Muscle layer of duodenum (tissue), 2 donors: ENCODE results near the gene HACD2.

ENCODE experiments used
- H3K27ac ChIP-seq: one replicate; pipeline ENCODE4 v1.7.0; 2013; ENCODE audit warnings: mild to moderate bottlenecking, low read length
- H3K27me3 ChIP-seq: one replicate; pipeline ENCODE4 v1.7.0; 2013; ENCODE audit warnings: low read depth, mild to moderate bottlenecking, control low read depth, low read length
- H3K36me3 ChIP-seq, 2 donors: one replicate each; pipeline ENCODE4 v1.7.0; 2013; ENCODE audit warnings: low read length in 2 of 2, control low read depth in 1 of 2, mild to moderate bottlenecking in 1 of 2; ENCODE audit not compliant: insufficient read depth in 2 of 2, control insufficient read depth in 1 of 2
- H3K4me1 ChIP-seq, 2 donors: one replicate each; pipeline ENCODE4 v1.7.0; 2013; ENCODE audit warnings: low read length in 2 of 2, mild to moderate bottlenecking in 2 of 2, control low read depth in 1 of 2, moderate library complexity in 1 of 2; ENCODE audit not compliant: insufficient read depth in 2 of 2, control insufficient read depth in 1 of 2
- H3K4me3 ChIP-seq, 2 donors: one replicate each; pipeline ENCODE4 v1.7.0; 2013; ENCODE audit warnings: low read length in 2 of 2, low read depth in 1 of 2, mild to moderate bottlenecking in 1 of 2
- H3K9me3 ChIP-seq, 2 donors: one replicate each; pipeline ENCODE4 v1.7.0; 2013; ENCODE audit warnings: low read length in 2 of 2, control low read depth in 1 of 2, mild to moderate bottlenecking in 1 of 2; ENCODE audit not compliant: control insufficient read depth in 1 of 2
- donor health status: healthy.

HACD2 gene

DNA sequence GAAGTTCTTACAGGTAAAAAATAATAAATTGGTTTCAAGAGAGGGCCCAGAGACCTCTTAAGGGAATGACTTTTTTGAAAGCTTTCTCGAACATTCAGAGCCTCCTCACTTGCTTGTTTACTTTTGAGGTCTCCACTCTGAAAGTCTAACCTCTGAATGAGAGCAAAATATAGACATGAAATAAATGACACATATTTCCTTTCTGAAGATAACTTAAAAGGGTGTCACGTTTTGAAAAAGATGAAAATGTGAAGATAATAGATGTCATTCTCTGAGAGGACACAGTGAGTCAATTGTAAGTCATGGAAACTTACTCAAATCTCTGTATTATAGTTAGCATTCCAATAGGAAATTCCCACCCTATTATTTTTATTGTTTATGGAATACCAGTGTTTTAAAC, 44.6 kb downstream of the HACD2 start:
- Histone ChIP-seq H3K27me3 (no peaks in the 10 kb centered on the region), H3K4me1 (no peaks in the 10 kb centered on the region), H3K36me3 (no peaks in the 10 kb centered on the region), H3K4me3 (no peak overlapping the region), H3K27ac (no peak overlapping the region), H3K9me3 (no peaks in the 10 kb centered on the region)

DNA sequence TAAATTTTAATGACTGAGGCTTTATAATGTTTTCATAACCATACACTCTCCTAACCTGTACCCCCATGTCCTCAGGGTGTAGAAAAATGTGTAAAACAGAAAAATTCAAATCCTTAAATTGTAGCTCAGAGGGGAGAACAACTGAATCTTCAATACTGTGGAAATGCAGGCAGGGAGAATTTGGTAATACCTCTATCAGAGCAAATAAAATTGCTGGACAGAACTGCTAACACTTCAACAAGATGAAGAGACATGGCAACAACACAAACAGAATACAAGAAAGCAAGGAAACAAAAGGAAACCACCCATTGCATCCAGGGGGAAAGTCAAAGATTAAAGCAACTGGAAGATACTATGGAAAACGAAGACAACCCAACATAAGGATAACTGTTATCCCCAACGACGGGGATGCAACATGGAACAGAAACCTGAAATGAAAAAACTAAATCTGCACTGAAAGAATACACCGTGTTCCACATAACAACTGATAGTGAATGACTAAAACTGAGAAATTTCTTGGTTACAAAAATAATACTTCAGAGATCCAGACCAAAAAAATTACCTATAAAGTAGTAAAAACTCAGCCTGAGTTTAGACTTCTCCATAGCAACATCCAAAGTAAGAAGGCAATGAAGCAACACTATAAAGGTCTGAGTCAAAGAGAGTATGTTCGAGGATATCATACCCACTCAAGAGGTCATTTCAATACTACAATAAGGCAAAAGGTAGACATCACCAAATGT, 48.5 kb downstream of the HACD2 start:
- no peaks in the 10 kb centered on the region for H3K4me1 ChIP-seq
- H3K36me3 ChIP-seq: no peaks in the 10 kb centered on the region
- no peaks in the 10 kb centered on the region for H3K9me3 ChIP-seq
- no peak overlapping the region for H3K27ac ChIP-seq
- no peak overlapping the region for H3K4me3 ChIP-seq
- H3K27me3 ChIP-seq: no peaks in the 10 kb centered on the region

DNA sequence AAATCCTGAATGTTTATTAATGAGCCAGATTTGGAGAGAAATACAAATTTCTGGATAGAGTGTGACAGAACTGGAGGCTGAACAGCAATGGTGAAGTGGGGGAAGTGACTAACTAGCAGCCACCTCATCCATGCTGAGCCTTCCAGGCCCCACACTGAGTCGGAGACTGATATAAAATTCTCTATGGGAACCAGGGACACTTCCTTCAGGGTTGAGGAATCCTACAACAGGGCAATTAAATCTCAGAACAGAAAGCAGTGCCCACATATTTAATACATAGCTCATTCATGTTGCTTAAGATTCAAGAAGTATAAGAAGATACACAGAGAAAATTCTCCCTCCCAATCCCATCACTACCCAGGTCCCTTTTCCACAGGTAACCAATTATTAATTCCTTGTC, 49.3 kb downstream of the HACD2 start:
- no peaks in the 10 kb centered on the region for H3K9me3 ChIP-seq
- H3K36me3 ChIP-seq: no peaks in the 10 kb centered on the region
- no peak overlapping the region for H3K27ac ChIP-seq
- no peaks in the 10 kb centered on the region for H3K4me1 ChIP-seq
- no peaks in the 10 kb centered on the region for H3K27me3 ChIP-seq
- no peak overlapping the region for H3K4me3 ChIP-seq

DNA sequence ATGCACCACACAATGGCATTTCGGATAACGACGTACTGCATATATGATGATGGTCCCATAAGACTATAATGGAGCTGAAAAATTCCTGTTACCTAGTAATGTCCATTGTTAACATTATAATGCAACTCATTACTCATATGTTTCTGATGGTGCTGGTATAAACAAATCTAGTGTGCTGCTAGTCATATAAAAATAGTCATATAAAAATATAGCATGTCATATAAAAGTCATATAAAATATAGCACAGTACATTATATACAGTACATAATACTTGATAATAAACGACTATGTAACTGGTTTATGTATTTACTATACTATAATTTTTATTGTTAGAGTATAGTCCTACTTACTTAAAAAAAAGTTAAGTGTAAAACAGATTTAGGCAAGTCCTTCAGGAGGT, 50.6 kb downstream of the HACD2 start:
- Histone ChIP-seq H3K27ac (no peak overlapping the region), H3K27me3 (no peaks in the 10 kb centered on the region), H3K9me3 (no peaks in the 10 kb centered on the region), H3K4me1 (no peaks in the 10 kb centered on the region), H3K36me3 (no peaks in the 10 kb centered on the region), H3K4me3 (no peak overlapping the region)

DNA sequence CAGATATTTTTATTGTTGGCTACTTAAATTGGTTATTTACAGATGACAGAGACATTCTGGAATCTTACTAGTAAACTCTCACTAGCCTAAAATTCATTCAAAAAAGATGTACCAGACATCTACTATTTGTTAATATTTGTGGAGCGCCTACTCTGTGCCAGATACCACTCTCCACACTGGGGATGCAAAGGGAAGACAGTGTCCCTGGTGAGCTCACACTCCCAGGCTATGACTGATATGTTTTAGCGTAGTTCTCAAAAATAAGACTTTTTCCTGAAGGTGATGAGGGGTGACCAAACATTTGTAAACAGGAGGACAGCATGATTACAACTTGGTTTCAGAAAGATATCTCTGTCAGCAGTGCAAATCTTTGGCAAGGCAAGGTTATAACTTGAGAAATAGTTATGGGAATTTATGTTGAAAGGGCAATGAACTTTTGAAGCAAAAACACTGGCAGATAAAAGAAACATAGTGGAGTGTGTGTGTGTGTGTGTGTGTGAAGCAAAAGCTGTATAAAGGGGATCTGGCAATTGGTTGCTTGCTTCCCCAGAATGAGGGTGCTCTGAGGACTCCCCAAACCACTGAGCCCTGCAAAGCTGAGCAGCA, 51.2 kb downstream of the HACD2 start:
- no peaks in the 10 kb centered on the region for H3K9me3 ChIP-seq
- no peaks in the 10 kb centered on the region for H3K4me1 ChIP-seq
- H3K4me3 ChIP-seq: no peak overlapping the region
- H3K36me3 ChIP-seq: no peaks in the 10 kb centered on the region
- no peak overlapping the region for H3K27ac ChIP-seq
- H3K27me3 ChIP-seq: no peaks in the 10 kb centered on the region

DNA sequence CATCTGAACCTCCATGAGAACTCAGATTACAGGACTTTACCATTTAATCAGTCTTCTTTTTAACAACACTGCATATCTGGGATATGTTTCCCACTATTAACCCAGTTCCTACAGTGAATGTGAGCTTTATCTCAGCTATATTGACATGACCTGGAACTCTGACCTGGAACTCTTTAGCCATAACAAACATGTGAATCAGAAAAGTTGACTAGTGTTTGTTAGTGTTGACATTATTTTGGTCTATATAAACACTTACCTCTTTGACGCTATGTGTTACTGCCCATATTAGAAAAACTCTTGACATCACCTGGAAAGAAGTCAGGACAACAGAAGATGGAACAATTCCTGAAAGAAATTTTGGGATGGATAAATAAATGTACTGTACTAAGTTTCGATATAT, 56.7 kb downstream of the HACD2 start:
- Histone ChIP-seq H3K36me3 (peaks cover 0 to 14% of the 10 kb centered on the region in 2 donors), H3K9me3 (no peaks in the 10 kb centered on the region), H3K27ac (no peak overlapping the region), H3K27me3 (no peaks in the 10 kb centered on the region), H3K4me3 (no peak overlapping the region), H3K4me1 (no peaks in the 10 kb centered on the region)

DNA sequence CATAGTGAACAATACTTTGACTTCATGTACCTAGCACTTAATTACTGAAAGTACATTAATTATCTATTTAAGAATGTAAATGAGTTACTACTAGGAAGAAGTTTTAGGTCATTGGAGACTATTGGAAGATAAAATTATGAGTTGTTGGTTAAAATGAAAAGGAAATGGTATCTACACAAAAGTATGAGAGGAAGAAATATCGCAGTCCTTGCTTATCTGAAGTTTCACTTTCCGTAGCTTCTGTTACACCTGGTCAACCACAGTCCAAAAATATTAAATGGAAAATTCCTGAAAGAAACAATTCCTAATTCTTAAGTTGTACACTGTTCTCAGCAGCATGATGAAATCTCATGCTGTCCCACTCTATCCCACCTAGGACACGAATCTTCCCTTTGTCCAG, 57.8 kb downstream of the HACD2 start:
- H3K9me3 ChIP-seq: no peaks in the 10 kb centered on the region

DNA sequence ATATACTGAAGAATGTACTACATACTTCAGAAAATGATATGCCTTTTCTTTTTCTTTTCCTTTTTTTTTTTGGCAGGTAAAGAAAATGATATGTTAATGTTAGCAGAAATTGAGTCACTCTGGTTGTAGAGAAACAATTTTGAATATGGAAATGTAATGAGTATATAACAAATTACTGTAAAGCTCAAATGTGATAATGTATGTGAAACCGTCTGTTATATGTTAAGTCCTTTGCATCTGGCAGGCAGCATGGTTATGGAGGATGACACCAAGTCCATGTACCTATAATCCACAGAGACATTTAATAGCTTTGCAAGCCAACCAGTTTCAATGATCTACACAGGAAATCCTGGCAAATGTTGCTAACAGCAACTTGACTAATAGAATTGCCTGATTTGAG, 58.4 kb downstream of the HACD2 start:
- Histone ChIP-seq H3K4me3 (no peak overlapping the region), H3K27me3 (no peaks in the 10 kb centered on the region), H3K4me1 (peaks cover 0 to 4% of the 10 kb centered on the region in 2 donors), H3K9me3 (no peaks in the 10 kb centered on the region), H3K27ac (no peak overlapping the region), H3K36me3 (peaks cover 0 to 14% of the 10 kb centered on the region in 2 donors)

More for the DNA sequence above, 57.8 kb downstream of the HACD2 start:
- no peaks in the 10 kb centered on the region for H3K4me1 ChIP-seq
- no peak overlapping the region for H3K27ac ChIP-seq
- no peaks in the 10 kb centered on the region for H3K27me3 ChIP-seq
- H3K36me3 ChIP-seq: peaks cover 0 to 14% of the 10 kb centered on the region in 2 donors
- H3K4me3 ChIP-seq: no peak overlapping the region

DNA sequence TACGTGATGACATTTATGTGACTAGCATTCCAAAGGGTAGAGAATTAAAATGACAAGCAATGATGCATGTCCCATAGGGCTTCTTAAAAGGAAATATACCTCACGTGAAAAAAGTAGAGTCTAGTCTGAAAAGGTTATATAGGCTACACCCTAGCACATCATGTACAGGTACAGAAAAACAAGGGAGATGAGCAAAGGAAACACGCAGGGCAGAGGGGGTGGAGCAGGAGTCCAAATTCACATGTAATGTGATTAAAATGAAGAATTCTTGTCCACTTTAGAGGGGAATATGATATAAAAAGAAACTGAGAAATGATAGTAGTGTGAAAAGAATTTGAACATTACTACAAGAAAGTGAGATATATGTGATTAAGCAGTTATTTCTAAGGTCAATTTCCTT, 59.4 kb downstream of the HACD2 start:
- Histone ChIP-seq H3K36me3 (peaks cover 0 to 14% of the 10 kb centered on the region in 2 donors), H3K4me3 (no peak overlapping the region), H3K27me3 (no peaks in the 10 kb centered on the region), H3K4me1 (peaks cover 0 to 11% of the 10 kb centered on the region in 2 donors), H3K27ac (no peak overlapping the region), H3K9me3 (no peaks in the 10 kb centered on the region)

DNA sequence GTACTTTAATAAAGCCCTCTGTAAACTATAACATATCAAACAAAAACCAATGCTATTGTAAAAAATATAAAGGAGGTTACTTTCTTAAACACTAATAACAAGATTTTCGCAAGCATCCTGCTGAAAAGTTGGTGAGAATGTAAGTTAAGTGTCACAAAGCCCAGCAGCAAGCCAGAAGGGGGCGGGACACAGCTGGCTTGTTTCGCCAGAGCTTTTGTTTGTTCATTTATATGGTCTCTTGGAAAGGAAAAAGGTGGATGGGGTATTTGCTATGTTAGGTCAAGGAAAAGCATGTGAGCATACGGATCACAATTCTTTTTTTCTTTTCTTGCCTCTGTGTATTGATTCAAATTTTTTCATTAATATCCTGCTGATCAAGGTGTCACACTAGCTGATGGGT, 59.9 kb downstream of the HACD2 start:
- peaks cover 0 to 11% of the 10 kb centered on the region in 2 donors for H3K4me1 ChIP-seq
- H3K4me3 ChIP-seq: no peak overlapping the region
- H3K36me3 ChIP-seq: peaks cover 0 to 14% of the 10 kb centered on the region in 2 donors
- no peak overlapping the region for H3K27ac ChIP-seq
- no peaks in the 10 kb centered on the region for H3K27me3 ChIP-seq
- H3K9me3 ChIP-seq: no peaks in the 10 kb centered on the region

DNA sequence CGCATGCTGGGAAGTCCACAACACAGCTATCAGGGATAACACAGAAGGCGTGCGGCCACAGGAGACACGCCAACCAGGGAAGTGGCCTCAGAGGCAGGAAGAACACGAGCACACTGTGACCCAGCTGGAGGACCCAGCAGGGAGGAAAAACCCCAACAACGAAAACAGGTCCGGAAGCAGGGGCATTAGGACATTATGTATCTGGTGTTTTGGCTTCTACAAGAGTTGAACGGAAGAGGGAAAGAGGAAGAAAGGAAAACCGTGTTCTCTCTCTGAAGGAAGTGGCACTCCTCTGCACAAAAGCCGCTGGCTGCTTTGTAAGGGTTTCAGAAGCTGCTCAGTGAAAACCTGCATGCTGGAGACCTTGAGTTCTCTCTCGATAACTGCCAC, 61.8 kb downstream of the HACD2 start:
- Histone ChIP-seq H3K4me3 (no peak overlapping the region), H3K27ac (no peak overlapping the region), H3K9me3 (no peaks in the 10 kb centered on the region), H3K4me1 (peaks cover 0 to 11% of the 10 kb centered on the region in 2 donors), H3K27me3 (no peaks in the 10 kb centered on the region), H3K36me3 (peaks cover 0 to 12% of the 10 kb centered on the region in 2 donors)
